Suprapubic skin (tissue), 4 donors: ENCODE results near the gene CDH11.

Experiments used
- POLR2A ChIP-seq, 2 donors: fragments of 450-650 bp; IDR thresholded peaks; one replicate each; pipeline ENCODE4 v1.6.1; 2017; ENCODE audit warnings: antibody characterized with exemption in 2 of 2, mild to moderate bottlenecking in 2 of 2, moderate library complexity in 2 of 2
- POLR2AphosphoS5 ChIP-seq, 3 donors: sonication (generic); formaldehyde crosslinking; IDR thresholded peaks; one replicate each; pipeline ENCODE4 v1.6.1; 2017; ENCODE audit warnings: antibody characterized with exemption in 3 of 3
- TF ChIP-seq, protein P1 (sequence below), 2 donors: fragments of 200-600 bp in 1 of 2; fragments of 450-650 bp in 1 of 2; sonication (generic) in 1 of 2; IDR thresholded peaks; one replicate each; pipeline ENCODE4 v1.5.1; 2016 to 2019; ENCODE audit warnings: antibody characterized with exemption in 2 of 2, mild to moderate bottlenecking in 1 of 2, moderate library complexity in 1 of 2

DNA sequence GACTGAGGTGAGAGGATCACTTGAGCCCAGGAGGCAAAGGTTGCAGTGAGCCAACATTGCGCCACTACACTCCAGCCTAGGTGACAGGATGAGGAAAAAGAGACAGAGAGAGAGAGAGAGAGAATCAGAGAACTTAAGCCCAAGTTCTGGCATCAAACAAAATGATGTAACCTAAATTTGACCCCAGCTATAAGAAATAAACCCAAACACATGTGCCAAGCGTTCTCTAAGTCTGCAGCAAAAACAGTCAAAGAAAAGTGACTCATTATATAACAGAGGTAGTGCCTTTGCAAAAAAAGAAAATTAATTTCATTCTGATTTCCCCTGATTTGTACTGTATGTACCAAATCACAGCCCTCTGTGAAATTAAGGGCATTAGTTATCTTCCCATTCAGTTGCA lies 89.5 kb downstream of the CDH11 start:
- TF ChIP-seq POLR2AphosphoS5 (IDR thresholded peaks at IDR 0.05) (no peak), POLR2A (IDR thresholded peaks at IDR 0.05) (no peak)
- TF ChIP-seq, protein P1, sequence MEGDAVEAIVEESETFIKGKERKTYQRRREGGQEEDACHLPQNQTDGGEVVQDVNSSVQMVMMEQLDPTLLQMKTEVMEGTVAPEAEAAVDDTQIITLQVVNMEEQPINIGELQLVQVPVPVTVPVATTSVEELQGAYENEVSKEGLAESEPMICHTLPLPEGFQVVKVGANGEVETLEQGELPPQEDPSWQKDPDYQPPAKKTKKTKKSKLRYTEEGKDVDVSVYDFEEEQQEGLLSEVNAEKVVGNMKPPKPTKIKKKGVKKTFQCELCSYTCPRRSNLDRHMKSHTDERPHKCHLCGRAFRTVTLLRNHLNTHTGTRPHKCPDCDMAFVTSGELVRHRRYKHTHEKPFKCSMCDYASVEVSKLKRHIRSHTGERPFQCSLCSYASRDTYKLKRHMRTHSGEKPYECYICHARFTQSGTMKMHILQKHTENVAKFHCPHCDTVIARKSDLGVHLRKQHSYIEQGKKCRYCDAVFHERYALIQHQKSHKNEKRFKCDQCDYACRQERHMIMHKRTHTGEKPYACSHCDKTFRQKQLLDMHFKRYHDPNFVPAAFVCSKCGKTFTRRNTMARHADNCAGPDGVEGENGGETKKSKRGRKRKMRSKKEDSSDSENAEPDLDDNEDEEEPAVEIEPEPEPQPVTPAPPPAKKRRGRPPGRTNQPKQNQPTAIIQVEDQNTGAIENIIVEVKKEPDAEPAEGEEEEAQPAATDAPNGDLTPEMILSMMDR (IDR thresholded peaks at IDR 0.05): no peak
